Stomach (tissue), 4 donors: ENCODE measurements around the gene RALGAPB.

Experiments used
- POLR2A ChIP-seq, 4 donors: fragments of 450-650 bp; IDR thresholded peaks; one replicate each; pipeline ENCODE4 v1.6.1; 2016; ENCODE audit warnings: antibody characterized with exemption in 4 of 4, control low read depth in 2 of 4, mild to moderate bottlenecking in 1 of 4, moderate library complexity in 1 of 4
- POLR2AphosphoS5 ChIP-seq, 3 donors: sonication (generic); formaldehyde crosslinking; IDR thresholded peaks; one replicate each; pipeline ENCODE4 v1.6.1; 2016; ENCODE audit warnings: antibody characterized with exemption in 3 of 3
- TF ChIP-seq, protein P1 (sequence below), 7 experiments: fragments of 450-650 bp in 4 of 7; fragments of 200-600 bp in 3 of 7; sonication (generic) in 3 of 7; IDR thresholded peaks; one replicate each; pipeline ENCODE4 v1.5.1; 2016 to 2019; ENCODE audit warnings: antibody characterized with exemption in 7 of 7, control low read depth in 2 of 7, mild to moderate bottlenecking in 1 of 7

DNA sequence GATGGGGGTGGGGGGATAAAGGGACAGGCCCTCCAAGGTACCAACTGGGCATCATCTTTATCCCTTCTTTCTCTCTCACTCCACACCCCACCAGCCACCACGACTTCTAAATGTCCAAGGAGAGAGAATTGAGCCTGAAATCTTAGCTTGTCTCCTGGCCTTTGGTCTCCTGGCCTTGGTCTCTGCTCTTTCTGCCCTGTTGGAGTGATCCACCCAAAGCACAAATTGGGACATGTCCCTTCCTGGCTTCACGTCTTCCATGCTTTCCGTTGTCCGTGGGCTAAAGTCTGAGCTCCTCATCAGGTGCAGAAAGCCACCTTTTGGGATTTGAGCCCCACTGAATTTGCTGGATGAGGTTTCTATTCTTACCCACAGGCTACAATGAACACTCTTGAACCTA lies 116.7 kb downstream of the RALGAPB start:
- TF ChIP-seq, protein P1, sequence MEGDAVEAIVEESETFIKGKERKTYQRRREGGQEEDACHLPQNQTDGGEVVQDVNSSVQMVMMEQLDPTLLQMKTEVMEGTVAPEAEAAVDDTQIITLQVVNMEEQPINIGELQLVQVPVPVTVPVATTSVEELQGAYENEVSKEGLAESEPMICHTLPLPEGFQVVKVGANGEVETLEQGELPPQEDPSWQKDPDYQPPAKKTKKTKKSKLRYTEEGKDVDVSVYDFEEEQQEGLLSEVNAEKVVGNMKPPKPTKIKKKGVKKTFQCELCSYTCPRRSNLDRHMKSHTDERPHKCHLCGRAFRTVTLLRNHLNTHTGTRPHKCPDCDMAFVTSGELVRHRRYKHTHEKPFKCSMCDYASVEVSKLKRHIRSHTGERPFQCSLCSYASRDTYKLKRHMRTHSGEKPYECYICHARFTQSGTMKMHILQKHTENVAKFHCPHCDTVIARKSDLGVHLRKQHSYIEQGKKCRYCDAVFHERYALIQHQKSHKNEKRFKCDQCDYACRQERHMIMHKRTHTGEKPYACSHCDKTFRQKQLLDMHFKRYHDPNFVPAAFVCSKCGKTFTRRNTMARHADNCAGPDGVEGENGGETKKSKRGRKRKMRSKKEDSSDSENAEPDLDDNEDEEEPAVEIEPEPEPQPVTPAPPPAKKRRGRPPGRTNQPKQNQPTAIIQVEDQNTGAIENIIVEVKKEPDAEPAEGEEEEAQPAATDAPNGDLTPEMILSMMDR (IDR thresholded peaks at IDR 0.05) = no peak
- TF ChIP-seq POLR2AphosphoS5 (IDR thresholded peaks at IDR 0.05) = no peak
- no peak for TF ChIP-seq POLR2A (IDR thresholded peaks at IDR 0.05)
